T-cell (primary cell): ENCODE results near the gene FREM1. TPM values are rescaled to one million over a fixed set of nuclear protein-coding genes. Genes with fewer than 3 reads are reported as not detected.

ENCODE experiments used
- ATAC-seq, 4 experiments: fragments of 200-7000 bp in 3 of 4; fragments of 150-1000 bp in 1 of 4; cut with Tn5 transposase; replicated peaks in 1 of 4; 1 replicate in 3 of 4; 2 replicates in 1 of 4; pipeline ENCODE4 v1.10.0; 2021; ENCODE audit warnings: moderate library complexity in 3 of 4, mild to moderate bottlenecking in 2 of 4, moderate number of reproducible peaks in 1 of 4
- CTCF ChIA-PET, 2 donors: fragments of 300-600 bp; sonication (Branson Sonifier 250); formaldehyde crosslinking; loops; one replicate each; lab custom pipeline; 2022; ENCODE audit warnings: antibody characterized with exemption in 2 of 2; lab: Charles Lee
- POLR2A ChIA-PET, 2 donors: fragments of 300-600 bp; sonication (Branson Sonifier 250); formaldehyde crosslinking; loops; one replicate each; lab custom pipeline; 2022; ENCODE audit warnings: antibody characterized with exemption in 2 of 2; lab: Charles Lee
- DNase-seq, 35 experiments: peaks; one replicate each; pipeline versions ENCODE4 v3.0.0 to v3.0.0-alpha.2; 2013 to 2023
- H3K27ac ChIP-seq: one replicate; pipeline ENCODE4 v1.5.1; 2013; ENCODE audit warnings: low read length
- H3K27me3 ChIP-seq, 2 experiments: replicated peaks in 1 of 2; 1 replicate in 1 of 2; 2 replicates in 1 of 2; pipeline versions ENCODE4 v1.6.1 to v1.7.0; 2013; ENCODE audit warnings: low read length in 1 of 2, mixed read lengths in 1 of 2; ENCODE audit not compliant: control insufficient read depth in 2 of 2, insufficient read depth in 2 of 2; ENCODE audit errors: extremely low read depth in 1 of 2
- H3K36me3 ChIP-seq, 2 donors: 1 replicate in 1 of 2; 2 replicates in 1 of 2; pipeline versions ENCODE4 v1.6.1 to v1.7.0; 2013; ENCODE audit warnings: low read length in 1 of 2; ENCODE audit not compliant: control insufficient read depth in 2 of 2, insufficient read depth in 1 of 2; ENCODE audit errors: extremely low read depth in 1 of 2
- H3K4me1 ChIP-seq, 2 experiments: 1 replicate in 1 of 2; 2 replicates in 1 of 2; pipeline versions ENCODE4 v1.6.1 to v1.7.0; 2013; ENCODE audit warnings: low read length in 2 of 2, mixed read lengths in 1 of 2; ENCODE audit not compliant: insufficient read depth in 2 of 2, control insufficient read depth in 1 of 2; ENCODE audit errors: extremely low read depth in 1 of 2
- H3K4me3 ChIP-seq, 2 donors: 1 replicate in 1 of 2; 2 replicates in 1 of 2; pipeline versions ENCODE4 v1.5.1 to v1.7.0; 2013; ENCODE audit warnings: mild to moderate bottlenecking in 2 of 2, low read length in 1 of 2, moderate library complexity in 1 of 2; ENCODE audit not compliant: control insufficient read depth in 1 of 2; ENCODE audit errors: extremely low read depth in 1 of 2
- H3K9me3 ChIP-seq: 2 replicates; pipeline ENCODE4 v1.7.0; 2013
- H3K27ac Mint-ChIP-seq, 2 donors: one replicate each; pipeline ENCODE4 v1.8.0; 2020 to 2021; ENCODE audit warnings: mild to moderate bottlenecking in 2 of 2, mixed read lengths in 2 of 2
- H3K27me3 Mint-ChIP-seq, 2 donors: one replicate each; pipeline ENCODE4 v1.8.0; 2021 to 2022; ENCODE audit warnings: mixed read lengths in 2 of 2
- H3K36me3 Mint-ChIP-seq: one replicate; pipeline ENCODE4 v1.8.0; 2021; ENCODE audit warnings: mixed read lengths
- H3K4me1 Mint-ChIP-seq, 3 donors: one replicate each; pipeline ENCODE4 v1.8.0; 2020 to 2022; ENCODE audit warnings: mixed read lengths in 3 of 3, mild to moderate bottlenecking in 1 of 3
- H3K4me3 Mint-ChIP-seq, 3 donors: one replicate each; pipeline ENCODE4 v1.8.0; 2020 to 2022; ENCODE audit warnings: mild to moderate bottlenecking in 3 of 3, mixed read lengths in 3 of 3, moderate library complexity in 3 of 3
- H3K9me3 Mint-ChIP-seq, 3 donors: one replicate each; pipeline ENCODE4 v1.8.0; 2020 to 2022; ENCODE audit warnings: mixed read lengths in 3 of 3
- WGBS: methylation state at CpG from one replicate; pipeline ENCODE4 v1.1.5; 2013; ENCODE audit warnings: missing lambda C conversion rate; ENCODE audit not compliant: insufficient coverage; 5-methylcytosine and 5-hydroxymethylcytosine counted together
- total RNA-seq, 35 experiments: library from RNA in 6 of 35; stranded (reverse) in 6 of 35; fragments of 120-200 nt in 1 of 35; gene quantifications; one replicate each; pipeline versions ENCODE4 v1.2.1 to v1.2.4 and lab custom pipeline; 2013 to 2026

The FREM1 gene
- total RNA-seq, 5 donors from 2014 or later (not counting 1 experiment from before 2014, with no cell fraction given) = 0.26 to 0.76 (median 0.39) TPM; not detected in 1

DNA sequence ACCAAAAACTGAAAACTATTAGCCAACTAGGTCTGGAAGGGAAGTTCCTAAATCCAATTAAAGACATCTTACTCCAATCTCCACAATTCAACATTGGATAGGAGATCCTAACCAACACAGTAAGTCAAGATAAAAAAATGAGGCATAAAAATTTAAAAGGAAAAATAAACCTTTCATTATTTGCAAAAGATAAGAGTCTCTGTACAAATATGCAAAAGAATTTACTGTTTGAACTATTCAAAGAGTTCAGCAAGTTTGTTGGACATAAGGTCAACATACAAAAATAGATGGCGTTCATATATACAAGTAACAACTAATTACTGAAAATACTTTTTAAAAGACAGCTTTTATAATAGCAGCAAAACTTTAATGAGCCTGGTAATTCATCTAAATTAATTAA, 3.1 kb upstream of the FREM1 start:
- no peaks in the 10 kb centered on the region for H3K36me3 Mint-ChIP-seq
- no peak for ATAC-seq
- Histone ChIP-seq H3K27ac (no peak overlapping the region), H3K4me1 (no peaks in the 10 kb centered on the region), H3K36me3 (no peaks in the 10 kb centered on the region), H3K27me3 (peaks cover 0 to 2% of the 10 kb centered on the region in 2 experiments), H3K4me3 (no peak overlapping the region), H3K9me3 (no peaks in the 10 kb centered on the region)
- no peaks in the 10 kb centered on the region for H3K4me1 Mint-ChIP-seq
- DNase-seq = no peak
- no peaks in the 10 kb centered on the region for H3K9me3 Mint-ChIP-seq
- no CpG with 5 or more reads among the region's 1 CpG for WGBS
- CTCF ChIA-PET = no interaction called here
- no peak overlapping the region for H3K27ac Mint-ChIP-seq
- H3K27me3 Mint-ChIP-seq = peaks cover 0 to 5% of the 10 kb centered on the region in 2 donors
- no peak overlapping the region for H3K4me3 Mint-ChIP-seq
- POLR2A ChIA-PET = no interaction called here

DNA sequence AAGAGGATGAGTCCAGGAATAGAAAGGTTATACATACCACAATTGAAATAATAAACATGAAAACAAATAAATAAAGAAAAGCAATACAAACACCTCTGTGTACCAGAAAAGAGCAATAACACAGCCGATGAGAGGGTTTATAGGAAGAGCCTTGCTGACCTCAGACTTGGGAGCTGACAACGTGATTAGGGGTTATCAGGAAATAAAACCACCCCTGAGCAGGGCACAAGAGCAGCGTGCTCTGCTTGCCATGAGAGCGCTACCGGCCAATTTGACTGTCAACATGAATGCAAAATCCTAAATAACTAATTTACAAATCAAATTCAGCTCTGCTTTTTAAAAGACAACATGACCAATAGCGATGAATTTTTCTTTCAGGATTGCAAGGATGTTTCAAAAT, 2.6 kb upstream of the FREM1 start:
- CTCF ChIA-PET = no interaction called here
- peaks cover 0 to 2% of the 10 kb centered on the region in 2 experiments for H3K27me3 ChIP-seq
- WGBS = no CpG with 5 or more reads among the region's 6 CpGs

DNA sequence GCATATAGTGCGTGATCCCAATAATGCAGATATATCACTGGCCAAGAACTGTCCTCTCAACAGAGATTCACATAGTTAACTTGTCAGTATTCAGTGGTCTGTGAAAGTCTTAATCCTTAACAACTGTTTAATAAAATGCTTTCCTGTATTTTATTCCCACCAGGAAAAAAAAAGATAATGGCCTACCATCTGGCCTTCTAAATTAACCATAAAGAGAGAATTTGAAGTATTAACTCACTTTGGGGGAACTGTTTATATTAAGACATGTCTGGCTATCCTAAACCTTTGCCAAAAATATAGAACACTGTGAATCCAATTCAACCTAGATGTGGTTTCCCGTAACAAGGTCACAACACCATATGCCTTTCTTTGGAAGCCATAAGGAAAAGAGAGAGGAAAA, 818 bp upstream of the FREM1 start:
- H3K27ac ChIP-seq = no peak overlapping the region
- no peaks in the 10 kb centered on the region for H3K4me1 Mint-ChIP-seq
- H3K36me3 Mint-ChIP-seq = no peaks in the 10 kb centered on the region
- DNase-seq (no peak), ATAC-seq (no peak)
- no peak overlapping the region for H3K4me3 ChIP-seq
- H3K27ac Mint-ChIP-seq = no peak overlapping the region
- no CpG with 5 or more reads among the region's 2 CpGs for WGBS
- no peaks in the 10 kb centered on the region for H3K4me1 ChIP-seq
- peaks cover 2 to 4% of the 10 kb centered on the region in 2 donors for H3K27me3 Mint-ChIP-seq
- H3K4me3 Mint-ChIP-seq = no peak overlapping the region
- H3K27me3 ChIP-seq = peaks cover 0 to 2% of the 10 kb centered on the region in 2 experiments
- no peaks in the 10 kb centered on the region for H3K36me3 ChIP-seq
- H3K9me3 Mint-ChIP-seq = no peaks in the 10 kb centered on the region
- H3K9me3 ChIP-seq = no peaks in the 10 kb centered on the region
- ChIA-PET CTCF (no interaction called here), POLR2A (no interaction called here)

More for the DNA sequence above, 2.6 kb upstream of the FREM1 start:
- Histone ChIP-seq H3K9me3 (no peaks in the 10 kb centered on the region), H3K36me3 (no peaks in the 10 kb centered on the region), H3K27ac (no peak overlapping the region), H3K4me3 (no peak overlapping the region), H3K4me1 (no peaks in the 10 kb centered on the region)
- ATAC-seq (no peak), DNase-seq (no peak)
- POLR2A ChIA-PET = no interaction called here
- Mint-ChIP-seq H3K27ac (no peak overlapping the region), H3K9me3 (no peaks in the 10 kb centered on the region), H3K27me3 (peaks cover 2 to 5% of the 10 kb centered on the region in 2 donors), H3K36me3 (no peaks in the 10 kb centered on the region), H3K4me1 (no peaks in the 10 kb centered on the region), H3K4me3 (no peak overlapping the region)

DNA sequence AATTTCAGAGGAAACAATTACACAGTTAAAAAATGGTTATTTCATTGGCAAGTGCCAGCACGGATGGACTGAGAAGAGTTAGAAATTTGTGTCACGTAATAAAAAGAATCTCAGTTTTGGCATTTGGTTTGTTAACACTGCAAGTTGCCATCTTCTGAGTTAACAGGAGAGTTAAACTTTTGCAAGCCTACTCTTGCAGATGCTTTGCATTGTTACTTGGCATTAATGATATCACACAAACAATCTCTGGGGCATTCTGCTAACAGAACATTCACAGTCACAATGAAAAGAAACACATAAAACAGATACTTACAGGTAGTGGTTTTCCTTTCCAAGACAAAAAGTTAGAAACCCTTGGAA, 647 bp downstream of the FREM1 start:
- 40% methylated on average over 1 of the region's 2 CpGs for WGBS
- POLR2A ChIA-PET = no interaction called here

DNA sequence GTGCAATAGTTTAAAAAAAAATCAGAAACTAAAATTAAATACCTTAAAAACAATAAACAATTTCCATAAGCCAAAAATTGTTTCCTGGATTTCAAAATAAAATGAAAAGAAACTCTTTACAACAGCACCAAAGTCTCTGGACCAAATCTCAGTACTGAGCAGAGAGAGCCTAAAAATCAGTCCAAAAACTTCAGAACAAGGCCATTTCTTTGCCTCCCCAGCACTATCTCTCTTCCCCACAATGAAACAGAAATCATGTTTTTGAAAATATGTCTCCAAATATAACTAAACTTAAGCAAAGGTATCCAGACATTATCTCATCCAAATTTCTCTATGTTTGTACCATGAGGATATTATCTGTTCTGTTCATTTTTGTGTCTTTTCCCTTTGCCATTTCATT, 1.0 kb downstream of the FREM1 start:
- POLR2A ChIA-PET = no interaction called here
- H3K9me3 Mint-ChIP-seq = no peaks in the 10 kb centered on the region
- no peak overlapping the region for H3K4me3 ChIP-seq
- no peaks in the 10 kb centered on the region for H3K36me3 Mint-ChIP-seq
- DNase-seq = no peak
- no peak overlapping the region for H3K27ac Mint-ChIP-seq
- H3K4me1 ChIP-seq = no peaks in the 10 kb centered on the region
- H3K27me3 Mint-ChIP-seq = peaks cover 0 to 2% of the 10 kb centered on the region in 2 donors
- H3K9me3 ChIP-seq = no peaks in the 10 kb centered on the region
- CTCF ChIA-PET = no interaction called here
- no peaks in the 10 kb centered on the region for H3K4me1 Mint-ChIP-seq
- no peaks in the 10 kb centered on the region for H3K36me3 ChIP-seq
- no peak overlapping the region for H3K4me3 Mint-ChIP-seq
- H3K27ac ChIP-seq = no peak overlapping the region
- peaks cover 0 to 2% of the 10 kb centered on the region in 2 experiments for H3K27me3 ChIP-seq
- ATAC-seq = no peak

More for the DNA sequence above, 647 bp downstream of the FREM1 start:
- Histone ChIP-seq H3K4me1 (no peaks in the 10 kb centered on the region), H3K27ac (no peak overlapping the region), H3K27me3 (peaks cover 0 to 2% of the 10 kb centered on the region in 2 experiments), H3K4me3 (no peak overlapping the region), H3K9me3 (no peaks in the 10 kb centered on the region), H3K36me3 (no peaks in the 10 kb centered on the region)
- ATAC-seq (no peak), DNase-seq (no peak)
- no peak overlapping the region for H3K27ac Mint-ChIP-seq
- no peaks in the 10 kb centered on the region for H3K36me3 Mint-ChIP-seq
- no peaks in the 10 kb centered on the region for H3K9me3 Mint-ChIP-seq
- CTCF ChIA-PET = no interaction called here
- H3K4me3 Mint-ChIP-seq = no peak overlapping the region
- peaks cover 0 to 2% of the 10 kb centered on the region in 2 donors for H3K27me3 Mint-ChIP-seq
- H3K4me1 Mint-ChIP-seq = no peaks in the 10 kb centered on the region

DNA sequence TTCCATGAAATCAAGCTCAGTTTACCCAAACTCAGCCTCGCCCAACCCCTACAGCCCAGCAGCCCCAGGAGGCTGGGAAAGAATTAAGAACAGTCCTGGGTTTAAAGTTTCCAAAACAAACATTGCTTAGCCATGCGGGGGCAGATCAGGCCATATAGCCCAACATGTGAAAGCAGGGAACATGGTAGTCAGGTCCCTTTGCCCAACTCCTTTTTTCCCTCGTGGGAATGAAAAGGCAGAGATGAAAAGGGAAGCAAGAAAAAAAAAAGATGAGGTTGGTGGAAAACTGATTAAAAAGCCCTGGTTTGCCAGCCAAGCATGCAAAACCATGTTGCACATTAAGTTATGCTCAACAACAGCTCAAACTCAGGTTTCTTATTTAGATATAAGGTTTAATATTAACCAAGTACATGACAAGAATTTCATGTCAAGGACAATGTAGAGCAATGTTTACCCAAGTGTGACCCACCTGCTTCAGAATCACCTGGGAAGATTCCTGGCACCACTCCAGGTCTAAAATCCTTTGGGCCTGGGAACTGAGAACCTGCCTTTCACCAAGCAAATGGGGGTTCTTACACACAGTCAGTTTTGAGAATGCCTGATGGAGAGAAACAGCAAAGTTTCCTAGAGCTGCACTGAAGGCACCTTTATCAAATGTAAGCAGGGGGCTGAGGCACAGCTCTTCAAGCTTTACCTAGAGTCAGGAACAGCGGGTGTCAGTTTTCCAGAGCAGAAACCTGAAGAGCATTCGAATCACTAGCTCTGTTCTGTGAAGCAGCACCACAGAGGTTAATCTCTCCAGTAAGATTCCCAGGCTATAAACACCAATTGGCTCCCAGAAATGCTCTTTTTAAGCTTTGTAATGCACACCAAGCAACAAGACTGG, 1.7 kb downstream of the FREM1 start:
- WGBS = 56% methylated on average over 2 of the region's 5 CpGs
- H3K9me3 ChIP-seq = no peaks in the 10 kb centered on the region
- ChIA-PET POLR2A (no interaction called here), CTCF (interaction anchor here (0.5 to 0.7 kb wide), 2 partner anchors 32 to 1874 kb away, joined by 3 read pairs; no protein-coding TSS in a partner anchor)
- ATAC-seq (no peak), DNase-seq (no peak)
- Mint-ChIP-seq H3K36me3 (no peaks in the 10 kb centered on the region), H3K4me3 (no peak overlapping the region), H3K9me3 (no peaks in the 10 kb centered on the region), H3K27ac (no peak overlapping the region), H3K27me3 (peaks cover 0 to 2% of the 10 kb centered on the region in 2 donors), H3K4me1 (no peaks in the 10 kb centered on the region)
- H3K36me3 ChIP-seq = no peaks in the 10 kb centered on the region
- H3K27me3 ChIP-seq = peaks cover 0 to 2% of the 10 kb centered on the region in 2 experiments
- no peaks in the 10 kb centered on the region for H3K4me1 ChIP-seq
- no peak overlapping the region for H3K27ac ChIP-seq
- H3K4me3 ChIP-seq = no peak overlapping the region
